Stimulated activated CD8-positive, alpha-beta memory T cell treated with anti-CD3 and anti-CD28 coated beads, Interleukin-7, amount 100 ng/mL, for 4 hours (primary cell): ENCODE results near the gene RNF149.
"Not testable (repeated sequence)": the region's sequence is repeated elsewhere in the genome, so short reads cannot be mapped to it uniquely, and the experiment has no call there.

Experiments used
- DNase-seq, 2 donors: peaks; one replicate each; pipeline ENCODE4 v3.0.0-alpha.2; 2020; ENCODE audit warnings: low read depth in 2 of 2

The RNF149 gene

DNA sequence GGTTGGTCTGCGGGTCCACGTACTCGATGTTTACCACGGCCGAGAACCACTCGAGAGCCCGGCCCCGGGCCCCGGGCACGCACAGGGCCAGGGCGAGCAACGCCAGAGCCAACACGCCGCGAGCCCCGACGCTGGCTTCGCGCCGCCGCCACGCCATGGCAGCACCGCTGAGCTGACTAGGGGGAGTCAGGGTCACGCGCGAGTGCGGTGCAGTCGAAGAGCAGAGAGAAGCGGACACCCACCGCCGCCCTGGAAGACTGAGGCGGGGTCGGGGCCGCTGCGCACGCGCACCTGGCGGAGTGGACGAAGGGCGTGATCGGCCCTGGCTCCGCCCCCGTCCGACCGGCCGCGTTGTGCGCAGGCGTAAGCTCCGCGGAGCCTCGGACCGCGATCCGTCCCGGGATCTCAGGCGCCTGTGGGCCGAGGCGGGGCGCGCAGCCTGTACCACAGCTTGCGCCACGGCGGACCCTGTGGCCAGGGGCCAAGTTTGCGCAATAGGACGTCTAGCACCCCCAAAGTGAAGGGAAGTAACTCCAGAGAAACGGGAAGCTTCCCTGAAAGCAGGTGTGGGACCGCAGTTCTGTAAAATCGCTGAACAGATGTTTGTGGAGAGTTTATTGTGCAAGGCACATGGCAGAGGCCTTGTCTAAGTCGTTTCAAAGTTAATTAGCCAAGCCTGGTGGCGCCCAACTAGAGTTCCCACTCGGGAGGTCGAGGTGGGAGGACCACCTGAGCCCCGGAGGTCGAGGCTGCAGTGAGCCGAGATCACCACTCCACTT lies at the start of gene RNF149:
RNF149 (minus strand) TSS at position 270 of the 779 bp plus-strand sequence; CDS start at position 157, 113 bp downstream.
- peak; percentile 82 to 90 for DNase-seq

- no peak for DNase-seq
These were observed 48.9 kb upstream of the RNF149 start for GRCh38 chr2:101357376-101357775.

DNA sequence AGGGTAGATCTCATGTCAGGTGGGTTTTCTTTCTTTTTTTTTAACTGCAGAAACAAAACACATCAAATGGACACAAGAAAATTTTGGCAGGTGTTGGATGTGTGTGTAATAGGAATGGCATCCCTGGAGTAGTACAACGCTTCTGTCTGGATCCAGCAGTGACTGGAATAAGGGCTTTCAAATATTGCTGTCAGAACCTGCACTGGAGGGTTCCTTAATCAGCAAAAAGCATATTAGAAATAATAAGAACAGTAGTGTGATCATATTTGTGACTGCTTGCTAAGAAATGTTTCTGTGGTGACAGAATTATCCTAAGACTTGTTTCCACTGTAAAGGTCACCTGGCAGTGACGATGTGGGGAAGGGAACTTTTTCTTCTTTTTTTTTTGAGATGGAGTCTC lies 48.0 kb upstream of the RNF149 start:
- DNase-seq, result no peak

- no peak for DNase-seq
These were observed 47.6 kb upstream of the RNF149 start for GRCh38 chr2:101356055-101356454.

DNA sequence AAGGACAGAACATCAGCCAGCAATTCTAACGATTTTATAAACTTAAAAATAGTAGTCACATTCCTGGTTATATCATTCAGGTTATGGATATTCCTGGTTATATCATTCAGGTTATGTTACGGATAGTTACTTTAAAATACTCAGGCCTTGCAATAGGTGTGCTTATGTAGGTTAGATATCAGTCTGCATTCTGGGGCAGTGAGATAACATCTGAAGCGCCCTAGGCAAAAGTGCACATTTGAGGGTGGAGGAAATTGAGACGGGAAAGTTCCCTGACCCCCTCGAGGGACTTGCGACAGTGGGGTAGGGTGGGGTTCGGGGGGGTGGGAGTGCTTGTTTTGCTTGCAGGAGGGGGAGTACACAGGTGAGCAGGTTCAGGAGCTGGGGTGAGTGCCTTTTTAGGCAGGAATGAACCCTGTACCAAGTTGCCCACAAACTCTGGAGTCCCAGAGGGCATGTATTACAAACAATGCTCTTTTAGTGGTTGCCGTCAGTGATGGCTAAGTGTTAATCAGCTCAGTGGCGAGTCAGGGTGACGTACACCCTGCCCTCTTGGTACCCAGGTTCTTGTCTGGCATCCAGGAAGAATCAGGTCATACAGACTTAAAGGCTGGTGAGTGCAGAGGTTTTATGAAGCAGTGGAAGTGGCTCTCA lies 47.0 kb upstream of the RNF149 start:
- no peak for DNase-seq

DNA sequence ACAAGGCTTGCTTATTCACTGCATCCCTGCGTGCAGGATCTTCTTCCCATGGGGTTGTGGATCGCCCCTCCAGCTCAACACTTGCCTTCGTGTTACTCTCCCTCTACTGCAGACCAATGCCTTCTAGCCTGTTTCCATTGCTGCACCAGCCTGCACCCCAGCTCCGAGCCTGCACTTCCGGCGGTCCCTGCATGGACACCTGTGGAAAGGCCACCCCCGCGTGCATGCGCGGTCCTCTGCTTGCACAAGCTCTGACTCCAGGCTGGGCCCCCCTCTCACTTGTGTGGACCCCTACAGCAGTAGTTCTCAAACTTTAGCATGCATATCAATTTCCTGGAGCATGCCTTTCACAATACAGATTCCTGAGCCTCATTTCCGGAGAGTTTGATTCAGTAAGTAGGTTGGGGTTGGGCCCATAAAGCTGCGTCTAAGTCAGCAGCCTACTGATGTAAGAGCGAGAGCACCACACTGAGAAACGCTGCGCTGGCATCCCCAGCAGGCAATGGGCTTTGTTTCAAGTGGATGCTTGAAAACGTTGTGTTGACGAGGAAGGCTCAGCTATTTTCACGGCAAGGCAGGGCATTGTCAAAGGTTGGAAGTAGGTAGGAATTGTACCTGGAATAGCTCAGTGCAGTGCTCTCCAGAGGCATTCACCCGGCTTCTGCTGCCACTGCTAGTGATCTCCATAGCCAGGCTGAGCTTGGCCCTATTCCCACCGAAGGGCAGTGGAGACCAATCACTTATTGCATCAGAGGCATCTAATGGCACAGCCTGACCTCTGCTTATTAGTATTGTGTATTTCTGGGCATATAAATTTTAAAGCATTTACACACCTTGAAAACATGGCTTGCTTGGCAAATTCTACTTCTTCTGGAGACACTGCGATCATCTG lies 46.2 kb upstream of the RNF149 start:
- no peak for DNase-seq

GRCh38 chr2:101352631-101353030 lies 44.1 kb upstream of the RNF149 start:
- DNase-seq, result not testable (repeated sequence)

DNA sequence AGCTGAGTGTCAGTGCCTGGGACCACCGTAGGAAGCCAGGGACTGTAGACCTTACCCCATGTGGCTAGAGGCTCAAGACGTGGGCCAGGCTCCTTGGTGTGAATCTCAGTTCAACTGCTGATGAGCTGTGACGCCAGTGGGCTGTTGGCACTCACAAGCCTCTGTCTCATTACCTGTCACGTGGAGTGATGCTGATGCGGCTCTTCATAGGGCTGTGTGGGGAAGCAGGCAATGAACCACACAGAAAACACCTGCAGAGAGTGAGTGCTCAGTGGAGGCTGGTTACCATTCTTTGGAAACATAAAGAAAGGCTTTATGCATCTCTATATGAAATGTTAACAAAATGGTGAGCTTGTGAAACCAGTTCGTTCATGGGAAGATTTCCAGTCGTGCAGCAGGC lies 42.7 kb upstream of the RNF149 start:
- DNase-seq, result no peak

DNA sequence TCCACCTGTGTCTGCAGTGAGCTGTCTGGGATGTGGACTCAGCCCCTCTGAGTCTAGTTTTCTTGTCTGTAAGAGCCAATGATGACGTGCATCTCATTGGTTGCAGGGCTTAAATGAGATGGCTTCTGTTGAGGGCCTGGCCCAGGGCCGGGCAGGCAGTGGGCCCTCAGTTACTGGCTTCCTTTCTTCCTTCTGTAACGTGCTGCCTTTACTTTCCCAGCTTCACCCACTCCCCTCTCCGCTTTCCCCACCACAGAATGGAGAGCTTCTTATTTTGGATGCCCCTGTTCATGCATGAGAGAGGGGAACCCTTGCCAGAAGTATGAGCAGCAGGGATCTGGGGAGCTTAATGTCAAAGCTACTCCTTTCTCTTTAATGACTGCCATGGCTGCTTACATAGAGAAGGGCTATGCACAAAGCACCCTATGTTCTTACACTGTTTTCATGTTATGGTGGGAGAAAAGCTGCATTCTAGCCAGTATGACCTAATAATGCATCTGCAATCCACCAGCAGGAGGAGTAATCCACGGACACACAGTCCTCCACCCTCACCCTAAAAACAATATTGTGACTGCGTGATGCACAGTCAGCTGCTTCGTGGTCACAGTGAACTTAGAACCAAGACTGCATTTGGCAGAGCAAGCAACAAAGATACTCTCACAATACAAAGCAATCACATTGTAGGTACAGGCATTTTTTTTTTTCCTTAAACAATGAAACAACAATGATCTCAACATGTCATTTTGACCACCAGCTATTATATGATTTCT lies 41.6 kb upstream of the RNF149 start:
- no peak for DNase-seq

DNA sequence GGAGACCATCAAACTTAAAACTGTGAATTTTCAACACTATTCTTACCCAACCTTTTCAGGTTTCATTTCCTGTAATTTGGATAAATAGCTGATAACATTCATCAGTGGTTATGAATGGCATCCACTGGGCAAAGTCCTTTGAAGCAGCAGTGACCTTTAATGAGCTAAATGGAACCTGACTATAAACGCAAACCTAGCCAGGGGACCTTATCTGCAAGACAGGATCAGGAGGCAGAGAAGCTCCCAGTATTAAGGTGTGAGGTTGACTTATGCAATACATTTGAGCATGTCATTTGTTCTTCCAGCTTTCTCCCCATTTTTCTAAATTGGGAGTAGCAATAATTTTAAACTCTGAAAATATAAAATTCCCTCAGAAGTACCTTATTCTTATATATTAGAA lies 40.4 kb upstream of the RNF149 start:
- no peak for DNase-seq

DNA sequence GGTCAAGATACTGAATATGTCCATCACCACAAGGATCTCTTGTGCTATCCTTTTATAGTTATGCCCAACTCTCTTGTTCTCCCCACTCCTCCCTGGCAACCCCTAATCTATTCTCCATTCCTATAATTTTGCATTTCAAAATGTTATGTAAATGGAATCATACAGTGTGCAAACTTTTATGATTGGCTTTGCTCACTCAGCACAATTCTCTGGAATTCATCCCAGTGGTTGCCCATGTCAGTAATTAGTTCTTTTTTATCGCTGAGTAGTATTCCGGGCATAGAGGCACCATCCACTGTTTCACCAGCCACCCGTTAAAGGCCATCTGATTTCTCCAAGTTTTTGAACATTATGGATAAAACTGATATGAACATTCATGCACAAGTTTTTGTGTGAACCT lies 38.4 kb upstream of the RNF149 start:
- no peak for DNase-seq

GRCh38 chr2:101344137-101344536 lies 35.6 kb upstream of the RNF149 start:
- DNase-seq, result no peak

GRCh38 chr2:101342625-101343008 lies 34.1 kb upstream of the RNF149 start:
- no peak for DNase-seq

- DNase-seq, result peak; percentile 25 to 43
These were observed 33.6 kb upstream of the RNF149 start for GRCh38 chr2:101341901-101342624.

GRCh38 chr2:101341421-101341820 lies 32.9 kb upstream of the RNF149 start:
- DNase-seq, result no peak

DNA sequence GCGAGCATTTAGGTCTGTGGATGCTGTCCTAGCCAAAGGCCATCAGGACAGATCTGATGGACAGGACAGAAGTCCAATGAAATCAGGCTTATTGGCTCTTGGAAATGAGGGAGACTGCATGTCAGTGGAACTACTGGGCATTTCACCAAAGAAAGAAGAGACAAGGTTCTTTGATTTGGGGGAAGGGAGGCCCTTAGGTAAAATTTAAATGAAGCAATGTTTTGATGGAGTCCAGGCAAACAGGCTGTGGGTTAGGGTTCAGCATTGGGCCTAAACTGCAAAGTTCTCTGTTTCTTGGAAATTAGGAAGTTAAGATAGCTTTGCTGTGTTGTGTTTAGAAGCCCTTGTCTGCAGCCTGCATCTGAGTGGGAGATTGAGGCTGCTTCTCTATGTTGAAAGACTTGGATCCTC lies 31.6 kb upstream of the RNF149 start:
- DNase-seq, result no peak

DNA sequence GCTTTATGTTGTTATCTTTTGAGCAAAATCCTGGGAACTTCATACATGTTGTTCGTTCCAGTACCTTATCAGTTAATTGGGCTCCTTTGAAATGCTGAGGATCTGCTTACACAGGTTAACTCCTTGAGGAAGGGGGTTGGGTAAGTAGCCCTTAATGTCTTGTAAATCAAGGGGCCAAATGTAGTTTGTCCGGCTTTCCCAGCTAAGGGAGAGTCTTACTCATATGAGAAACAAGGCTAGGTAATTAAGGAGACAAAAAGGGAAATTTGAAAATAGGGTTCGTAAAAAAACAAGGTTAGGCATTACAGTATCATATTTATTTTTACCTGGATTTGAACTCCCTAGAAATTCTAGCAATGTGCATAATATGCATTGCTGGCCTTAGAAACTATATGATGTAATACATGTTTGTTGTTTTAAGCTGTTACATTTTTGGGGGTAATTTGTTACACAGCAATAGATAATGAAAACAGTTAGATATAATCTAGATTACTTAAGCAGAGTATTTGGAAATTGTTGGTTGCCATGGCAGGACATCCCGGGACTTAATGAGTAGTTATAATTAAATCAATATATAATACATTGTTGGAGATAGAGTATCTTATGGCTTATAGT lies 30.9 kb upstream of the RNF149 start:
- no peak for DNase-seq

DNA sequence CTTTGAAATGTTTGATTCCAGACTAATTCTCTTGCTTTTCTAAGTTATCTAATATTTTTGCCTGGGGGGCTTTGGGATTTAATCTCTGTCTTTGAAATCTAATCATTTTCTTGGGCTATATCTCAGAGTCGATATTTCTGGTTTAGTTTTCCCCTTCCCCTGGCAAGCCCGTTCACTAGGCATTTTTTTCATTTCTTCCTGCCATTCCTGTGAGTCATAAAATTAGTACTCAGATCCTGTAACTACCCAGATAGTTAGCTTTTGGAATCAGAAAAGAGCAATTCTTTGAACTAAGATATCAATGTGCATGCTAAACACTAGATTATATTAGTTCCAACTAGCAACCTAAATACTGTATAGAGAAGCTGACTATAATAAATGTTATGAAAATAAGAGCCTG lies 29.4 kb upstream of the RNF149 start:
- DNase-seq, result no peak

DNA sequence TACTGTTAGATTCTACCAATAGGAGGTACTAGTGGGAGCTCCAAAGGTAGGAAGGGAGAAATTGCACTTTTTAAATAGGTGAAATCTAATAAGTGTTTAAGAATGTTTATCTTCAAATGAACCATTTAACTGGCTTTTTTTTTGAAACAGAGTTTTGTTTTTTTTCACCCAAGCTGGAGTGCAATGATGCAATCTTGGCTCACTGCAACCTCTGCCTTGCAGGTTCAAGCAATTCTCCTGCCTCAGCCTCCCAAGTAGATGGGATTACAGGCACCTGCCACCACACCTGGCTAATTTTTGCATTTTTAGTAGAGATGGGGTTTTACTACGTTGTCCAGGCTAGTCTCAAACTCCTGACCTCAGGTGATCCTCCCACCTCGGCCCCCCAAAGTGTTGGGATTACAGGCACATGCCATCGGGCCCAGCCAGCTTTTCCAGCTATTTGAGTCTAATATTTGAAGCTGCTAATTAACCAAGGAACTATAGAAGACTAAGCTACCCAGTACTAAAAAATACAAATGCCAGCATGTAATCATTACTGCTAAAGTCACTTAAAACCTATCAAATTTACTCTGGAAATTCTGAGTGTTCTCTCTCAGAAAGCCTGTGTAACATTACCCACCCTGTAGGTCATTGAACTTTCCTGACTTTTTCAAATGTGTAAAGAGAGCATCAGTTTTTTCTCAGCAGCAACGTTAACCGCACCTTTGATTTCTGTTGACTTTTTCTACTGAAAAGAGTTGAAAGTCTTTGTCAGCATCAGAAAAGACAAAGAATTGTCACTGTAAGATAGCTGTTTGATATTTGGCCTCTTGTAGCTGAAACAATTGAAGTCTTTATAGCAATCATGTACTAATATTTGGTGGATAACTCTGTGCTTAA lies 24.6 kb upstream of the RNF149 start:
- no peak for DNase-seq

DNA sequence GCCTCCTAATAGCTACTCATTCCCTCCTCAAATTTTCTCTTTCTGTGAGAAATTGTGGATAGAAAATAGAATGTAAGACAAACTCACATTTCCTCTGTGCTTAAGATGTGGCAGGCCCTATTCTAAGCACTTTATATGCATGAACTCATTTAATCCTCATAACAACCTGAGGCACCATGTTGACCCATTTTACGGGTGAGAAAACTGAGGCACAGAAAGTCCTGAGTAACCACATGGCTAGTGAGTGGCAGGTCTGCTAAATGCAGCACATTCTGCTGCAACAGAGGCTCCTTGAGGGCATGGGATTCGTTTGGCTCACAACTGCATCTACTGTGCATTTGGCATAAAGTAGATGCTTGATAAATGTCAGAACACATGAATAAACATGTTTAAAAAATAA lies 22.7 kb upstream of the RNF149 start:
- DNase-seq, result no peak
